SHP77 treated with DMSO at 0.1 percent for 48 hours (cell line): ENCODE results near the gene UQCRC2.
"Not testable (repeated sequence)": the region's sequence is repeated elsewhere in the genome, so short reads cannot be mapped to it uniquely, and the experiment has no call there.

ENCODE experiments used
- DNase-seq: peaks from one replicate; lab custom pipeline; 2025; lab: John Stamatoyannopoulos, UW

The UQCRC2 gene

DNA sequence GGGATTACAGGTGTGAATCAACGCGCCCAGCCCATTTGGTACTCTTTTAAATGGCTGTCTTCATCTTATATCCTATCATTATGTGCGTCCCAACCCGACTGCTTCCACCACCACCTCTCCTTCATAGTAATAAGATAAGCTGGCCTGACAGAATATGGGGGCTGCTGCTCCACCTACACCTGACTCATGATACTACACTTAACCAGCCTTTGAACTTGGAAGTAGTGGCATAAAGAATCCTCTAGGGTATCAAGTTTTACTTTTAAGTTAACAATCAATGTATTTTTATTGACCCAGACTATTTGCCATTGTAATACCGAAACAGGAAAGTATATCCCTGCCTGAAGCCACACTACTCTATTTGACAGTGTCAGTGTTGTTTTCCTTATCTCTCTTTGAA is 28.9 kb downstream of the UQCRC2 start:
- DNase-seq: no peak

- no peak for DNase-seq
These were observed 30.9 kb downstream of the UQCRC2 start for GRCh38 chr16:21984062-21984461.

- DNase-seq: no peak
These were observed 32.4 kb downstream of the UQCRC2 start for GRCh38 chr16:21985524-21985923.

GRCh38 chr16:21986692-21987246 is 33.6 kb downstream of the UQCRC2 start:
- DNase-seq: no peak

- no peak for DNase-seq
These were observed 34.3 kb downstream of the UQCRC2 start for GRCh38 chr16:21987498-21987897.

DNA sequence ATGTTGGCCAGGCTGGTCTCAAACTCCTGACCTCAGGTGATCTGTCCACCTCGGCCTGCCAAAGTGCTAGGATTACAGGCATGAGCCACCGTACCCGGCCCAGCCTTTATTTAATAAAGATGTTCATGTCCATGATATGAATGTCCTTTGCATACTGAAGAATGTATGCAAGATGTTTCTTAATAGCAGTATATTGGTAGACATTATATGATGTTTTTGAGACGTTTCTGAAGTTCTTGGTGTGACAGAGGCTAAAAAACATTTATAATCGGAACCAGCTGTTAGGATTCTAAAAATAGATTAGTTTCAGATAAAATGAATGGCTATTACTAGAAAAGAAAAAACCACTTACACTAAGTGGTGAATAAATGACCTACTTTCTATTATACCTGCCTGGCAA is 36.0 kb downstream of the UQCRC2 start:
- DNase-seq: no peak

DNA sequence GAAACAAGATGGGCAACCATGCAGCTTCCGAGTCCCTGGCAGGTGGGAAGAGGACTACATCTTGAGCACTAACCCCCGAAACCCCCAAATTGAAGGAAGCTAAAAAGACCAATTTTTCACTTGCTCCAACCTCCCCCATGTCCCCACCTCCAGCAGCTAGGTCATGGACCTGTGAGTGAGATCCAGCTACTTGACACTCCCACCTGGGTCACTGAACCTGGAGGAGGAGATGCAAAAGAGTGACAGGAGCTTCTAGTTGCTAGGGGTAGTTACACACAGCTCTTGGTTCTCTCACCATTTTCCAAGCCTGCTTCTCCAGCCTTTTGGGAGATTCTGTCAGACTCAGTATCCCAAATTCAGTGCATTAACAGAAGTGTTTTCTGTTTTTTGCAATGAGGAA is 36.6 kb downstream of the UQCRC2 start:
- DNase-seq: no peak

DNA sequence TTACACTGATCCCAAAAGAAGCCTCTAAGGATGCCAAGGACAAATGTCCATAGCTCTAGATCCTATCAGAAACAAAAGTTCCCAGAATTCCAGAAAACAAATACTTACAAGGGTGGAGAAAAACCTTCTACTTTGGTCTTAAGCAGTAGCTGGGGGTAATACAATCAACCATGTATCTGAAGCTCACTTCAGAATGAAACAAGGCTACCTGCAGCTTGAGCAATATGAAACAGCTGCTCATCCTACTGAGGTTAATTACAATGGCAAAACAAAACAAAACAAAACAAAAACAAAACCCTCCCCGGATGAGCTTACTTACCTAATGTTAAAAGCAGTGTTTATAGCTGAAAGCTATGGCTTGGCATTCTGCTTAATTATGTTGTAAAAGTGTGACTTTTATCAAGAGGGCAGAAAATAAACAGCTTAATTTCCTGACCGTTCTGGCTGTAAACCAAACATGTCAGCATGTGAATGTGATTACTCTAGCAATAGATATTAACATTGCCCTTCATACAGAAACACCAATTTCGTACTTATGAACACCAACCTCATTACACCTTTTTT is 37.3 kb downstream of the UQCRC2 start:
- DNase-seq: no peak

GRCh38 chr16:21991621-21992020 is 38.5 kb downstream of the UQCRC2 start:
- DNase-seq: no peak

DNA sequence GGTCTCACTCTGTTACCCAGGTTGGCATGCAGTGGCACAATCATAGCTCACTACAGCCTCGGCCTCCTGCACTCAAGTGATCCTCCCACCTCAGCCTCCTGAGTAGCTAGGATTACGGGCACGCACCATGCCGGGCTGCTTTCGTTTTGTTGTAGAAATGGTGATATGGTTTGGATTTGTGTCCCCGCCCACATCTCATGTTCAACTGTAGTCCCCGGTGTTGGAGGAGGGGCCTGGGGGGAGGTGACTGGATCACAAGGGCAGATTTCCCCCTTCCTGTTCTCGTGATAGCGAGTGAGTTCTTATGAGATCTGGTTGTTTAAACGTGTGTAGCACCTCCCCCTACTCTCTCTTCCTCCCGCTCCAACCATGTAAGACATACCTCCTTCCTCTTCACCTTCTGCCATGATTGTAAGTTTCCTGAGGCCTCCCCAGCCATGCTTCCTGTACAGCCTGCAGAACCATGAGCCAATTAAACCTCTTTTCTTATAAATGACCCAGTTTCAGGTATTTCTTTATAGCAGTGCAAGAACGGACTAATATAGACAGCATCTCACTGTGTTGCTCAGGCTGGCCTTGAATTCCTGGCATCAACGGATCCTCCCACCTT is 41.8 kb downstream of the UQCRC2 start:
- DNase-seq: no peak

- DNase-seq: no peak
These were observed 43.9 kb downstream of the UQCRC2 start for GRCh38 chr16:21996923-21997696.

GRCh38 chr16:21997697-21998480 is 44.7 kb downstream of the UQCRC2 start:
- no peak for DNase-seq

DNA sequence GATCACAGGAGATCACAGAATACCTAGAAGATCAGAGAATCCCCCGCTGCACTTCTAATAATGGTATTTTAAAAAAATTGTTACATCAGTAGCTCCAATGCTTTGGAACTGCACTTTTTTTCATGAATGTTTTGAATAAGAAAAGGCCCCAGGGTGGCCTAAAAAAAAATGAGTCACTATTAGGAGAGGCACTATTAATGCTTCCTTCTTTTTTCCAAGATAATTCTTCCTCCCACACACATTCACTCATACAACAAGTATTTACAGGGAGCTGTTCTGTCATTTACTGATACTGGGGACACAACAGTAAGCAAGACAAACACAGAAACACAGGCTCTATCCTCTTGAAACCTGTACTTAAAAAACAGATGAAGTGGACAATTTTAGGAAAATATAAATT is 48.4 kb downstream of the UQCRC2 start:
- no peak for DNase-seq

- DNase-seq: not testable (repeated sequence)
These were observed 48.9 kb downstream of the UQCRC2 start for GRCh38 chr16:22002047-22002446.

GRCh38 chr16:22003195-22003594 is 50.0 kb downstream of the UQCRC2 start:
- DNase-seq: no peak

DNA sequence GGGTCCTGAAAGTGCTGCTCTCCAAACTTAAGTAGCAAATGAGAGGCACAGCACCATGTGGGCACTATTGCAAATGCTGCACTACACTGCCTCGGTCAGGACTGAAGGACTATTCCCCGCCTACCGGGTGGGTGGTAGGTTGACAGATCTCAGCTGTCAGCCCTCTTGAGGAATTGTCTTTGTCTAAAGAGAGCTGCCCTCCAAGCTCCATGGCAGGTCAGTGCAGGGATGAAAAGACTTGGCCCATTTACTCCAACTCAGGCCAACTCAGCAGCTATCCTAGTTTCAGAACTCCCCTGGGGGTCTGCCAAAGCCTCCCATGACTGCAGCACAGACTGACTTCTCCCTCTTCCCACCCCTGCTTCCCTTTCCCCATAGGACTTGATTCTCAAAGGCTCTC is 51.2 kb downstream of the UQCRC2 start:
- DNase-seq: no peak

DNA sequence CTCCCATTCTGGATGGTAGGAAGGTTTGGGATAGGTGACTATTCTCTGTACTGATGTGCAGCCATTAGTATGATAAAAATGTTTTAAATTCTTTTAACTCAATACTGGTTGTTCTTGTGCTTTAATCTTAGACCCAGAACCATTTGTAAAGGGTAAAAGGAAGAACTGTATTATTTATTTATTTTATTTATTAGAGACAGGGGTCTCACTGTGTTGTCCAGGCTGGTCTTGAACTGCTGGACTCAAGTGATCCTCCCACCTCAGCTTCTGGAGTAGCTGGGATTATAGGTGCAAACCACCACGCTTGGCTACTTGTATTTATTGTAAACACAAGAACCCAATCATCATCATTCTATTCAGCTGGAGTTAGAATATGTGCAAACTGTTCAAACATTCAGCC is 52.6 kb downstream of the UQCRC2 start:
- DNase-seq: no peak

DNA sequence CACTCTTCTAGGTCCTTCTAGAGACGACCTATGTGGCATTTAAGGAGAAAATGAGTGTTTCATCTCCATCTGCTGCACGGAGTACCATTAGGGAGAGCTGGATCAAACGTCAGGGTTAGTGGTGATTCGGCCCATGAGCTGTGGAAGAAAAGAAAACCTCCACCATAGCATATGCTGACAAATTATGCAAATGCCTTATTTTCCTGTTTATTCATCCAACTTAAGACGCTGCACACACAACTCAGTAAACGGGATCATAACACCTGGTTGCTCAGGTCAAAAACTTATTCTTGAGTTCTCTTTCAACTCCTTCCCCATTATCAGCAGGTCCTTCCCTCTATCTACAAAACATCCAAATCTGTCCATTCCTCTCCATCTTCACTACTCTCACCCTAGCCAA is 53.5 kb downstream of the UQCRC2 start:
- DNase-seq: no peak

GRCh38 chr16:22007159-22007508 is 54.0 kb downstream of the UQCRC2 start:
- DNase-seq: no peak

- DNase-seq: no peak
These were observed 54.5 kb downstream of the UQCRC2 start, which contains the start of gene MOSMO for GRCh38 chr16:22007509-22008214. TSS of gene MOSMO (plus strand) at chr16:22008111. CDS start at chr16:22008302, 191 bp downstream.

DNA sequence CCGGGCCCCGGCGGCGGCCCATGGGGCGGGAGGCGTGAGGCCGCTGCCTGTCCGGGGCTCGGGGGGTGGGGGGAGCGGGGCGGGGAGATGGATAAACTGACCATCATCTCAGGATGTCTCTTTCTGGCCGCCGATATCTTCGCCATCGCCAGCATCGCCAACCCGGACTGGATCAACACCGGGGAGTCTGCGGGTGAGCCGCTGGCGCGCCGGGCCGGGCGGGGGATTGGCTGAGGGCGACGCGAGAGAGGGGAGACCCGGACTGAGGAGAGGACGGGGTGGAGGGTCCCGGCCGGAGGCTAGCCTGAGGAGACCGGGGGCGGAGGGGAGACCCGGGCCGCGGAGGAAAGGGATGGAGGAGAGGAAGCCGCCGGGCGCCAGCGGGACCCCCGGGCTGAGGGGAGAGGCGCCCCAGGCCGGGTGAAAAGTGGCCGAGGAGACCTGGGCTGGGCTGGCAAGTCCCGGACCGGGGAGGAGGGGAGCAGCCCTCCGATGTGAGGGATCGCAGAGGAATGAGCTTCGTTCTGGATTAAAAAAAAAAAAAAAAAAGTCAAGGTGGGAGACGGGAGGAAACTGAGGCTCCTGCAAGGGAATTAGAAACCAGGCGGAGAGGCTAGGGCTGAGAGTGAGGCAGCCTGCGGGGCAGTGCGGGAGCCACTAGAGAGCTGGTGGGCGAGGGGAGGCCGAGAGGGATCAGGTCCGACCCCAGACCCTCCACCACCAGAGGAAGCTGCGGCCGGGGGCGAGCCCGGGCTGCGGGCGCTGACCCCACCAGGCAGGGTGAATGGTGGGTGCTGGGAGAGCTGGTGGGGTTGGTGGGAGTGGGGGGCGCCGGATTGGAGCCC is 55.3 kb downstream of the UQCRC2 start:
- no peak for DNase-seq
